IMR-90 (cell line): ENCODE results near the gene SIX4. TPM values are rescaled to one million over a fixed set of nuclear protein-coding genes. Genes with fewer than 3 reads are reported as not detected.
A peak's percentile ranks its signal among the peaks of the same experiment; 100 is the strongest.

Source experiments
- ATAC-seq: fragments of 200-7000 bp; cut with Tn5 transposase; 2 replicates; pipeline ENCODE4 v1.9.1; 2020; ENCODE audit warnings: low read depth, mild to moderate bottlenecking, moderate library complexity
- BruUV-seq: library from RNA; stranded (reverse); fragments of 400-500 nt; replicated peaks from 2 replicates; lab custom pipeline; 2021; lab: Mats Ljungman, UMichigan
- CTCF ChIA-PET: fragments of 300-600 bp; formaldehyde crosslinking; extraction: SDS; loops from one replicate; lab custom pipeline; 2021; ENCODE audit warnings: antibody characterized with exemption; lab: Yijun Ruan, JAX
- POLR2A ChIA-PET: fragments of 300-600 bp; sonication (Branson Sonifier 250); formaldehyde crosslinking; loops from one replicate; lab custom pipeline; 2022; ENCODE audit warnings: antibody characterized with exemption; ENCODE audit not compliant: unreplicated experiment; lab: Charles Lee
- DNase-seq: peaks from one replicate; pipeline ENCODE4 v3.0.0; 2013
- H2AFZ ChIP-seq: replicated peaks from 2 replicates; pipeline ENCODE3; 2013; ENCODE audit warnings: low read length, mild to moderate bottlenecking; ENCODE audit not compliant: poor library complexity
- H2AK5ac ChIP-seq: 2 replicates; pipeline ENCODE4 v1.6.1; 2013; ENCODE audit warnings: low read depth, low read length, inconsistent platforms
- H2AK9ac ChIP-seq: replicated peaks from 2 replicates; pipeline ENCODE3; 2013; ENCODE audit warnings: mild to moderate bottlenecking, low read depth, low read length, moderate library complexity; ENCODE audit not compliant: poor library complexity
- H2BK120ac ChIP-seq: 2 replicates; pipeline ENCODE4 v1.6.1; 2013; ENCODE audit warnings: low read depth, low read length, inconsistent platforms
- H2BK15ac ChIP-seq: 3 replicates; pipeline ENCODE4 v1.6.1; 2013; ENCODE audit warnings: low read depth, low read length, inconsistent platforms
- H2BK20ac ChIP-seq: 2 replicates; pipeline ENCODE4 v1.6.1; 2013; ENCODE audit warnings: low read depth, mild to moderate bottlenecking, inconsistent platforms, low read length, moderate library complexity
- H2BK5ac ChIP-seq: 2 replicates; pipeline ENCODE4 v1.6.1; 2013; ENCODE audit warnings: mild to moderate bottlenecking, low read depth, low read length, inconsistent platforms; ENCODE audit not compliant: poor library complexity, severe bottlenecking
- H3K14ac ChIP-seq: replicated peaks from 2 replicates; pipeline ENCODE4 v1.6.1; 2013; ENCODE audit warnings: low read depth, low read length, inconsistent platforms
- H3K18ac ChIP-seq: 2 replicates; pipeline ENCODE4 v1.6.1; 2013; ENCODE audit warnings: low read depth, low read length, control low read depth
- H3K23ac ChIP-seq: 2 replicates; pipeline ENCODE4 v1.6.1; 2013; ENCODE audit warnings: low read depth, low read length, inconsistent platforms
- H3K27ac ChIP-seq: 2 replicates; pipeline ENCODE4 v1.5.1; 2013; ENCODE audit warnings: mild to moderate bottlenecking, control low read depth, low read length; ENCODE audit not compliant: insufficient read depth
- H3K27me3 ChIP-seq: 2 replicates; pipeline ENCODE4 v1.6.1; 2013; ENCODE audit warnings: low read length; ENCODE audit not compliant: control insufficient read depth, insufficient read depth
- H3K36me3 ChIP-seq: 2 replicates; pipeline ENCODE4 v1.6.1; 2013; ENCODE audit warnings: low read length, mixed read lengths; ENCODE audit not compliant: control insufficient read depth, insufficient read depth
- H3K4ac ChIP-seq: 2 replicates; pipeline ENCODE4 v1.6.1; 2013; ENCODE audit warnings: low read depth, low read length, inconsistent platforms
- H3K4me1 ChIP-seq: 2 replicates; pipeline ENCODE4 v1.6.1; 2013; ENCODE audit warnings: low read length, mixed read lengths; ENCODE audit not compliant: control insufficient read depth, insufficient read depth
- H3K4me2 ChIP-seq: 2 replicates; pipeline ENCODE4 v1.6.1; 2013; ENCODE audit warnings: low read depth, mild to moderate bottlenecking, control low read depth, low read length, moderate library complexity
- H3K4me3 ChIP-seq: 2 replicates; pipeline ENCODE4 v1.5.1; 2013; ENCODE audit warnings: low read depth, mild to moderate bottlenecking, control low read depth, low read length, moderate library complexity; ENCODE audit not compliant: insufficient read depth
- H3K56ac ChIP-seq: 2 replicates; pipeline ENCODE4 v1.6.1; 2013; ENCODE audit warnings: low read length, inconsistent platforms; ENCODE audit not compliant: insufficient read depth; ENCODE audit errors: extremely low read depth
- H3K79me1 ChIP-seq, 2 experiments: 2 replicates each; pipeline ENCODE4 v1.6.1; 2013; ENCODE audit warnings: low read length in 2 of 2, inconsistent platforms in 1 of 2, low read depth in 1 of 2
- H3K9ac ChIP-seq: 2 replicates; pipeline ENCODE4 v1.6.1; 2013; ENCODE audit warnings: low read depth, low read length, control low read depth
- H3K9me1 ChIP-seq: 2 replicates; pipeline ENCODE4 v1.6.1; 2013; ENCODE audit warnings: low read length, inconsistent platforms; ENCODE audit not compliant: insufficient read depth
- H3K9me3 ChIP-seq: 2 replicates; pipeline ENCODE4 v1.6.1; 2013; ENCODE audit warnings: low read length; ENCODE audit not compliant: control insufficient read depth, insufficient read depth
- H4K20me1 ChIP-seq: 2 replicates; pipeline ENCODE4 v1.6.1; 2013; ENCODE audit warnings: low read length, inconsistent platforms; ENCODE audit not compliant: insufficient read depth
- H4K5ac ChIP-seq: 2 replicates; pipeline ENCODE4 v1.6.1; 2013; ENCODE audit warnings: mild to moderate bottlenecking, low read depth, low read length, control low read depth
- H4K8ac ChIP-seq, 2 experiments: 2 replicates each; pipeline ENCODE4 v1.6.1; 2013; ENCODE audit warnings: low read depth in 2 of 2, low read length in 2 of 2, control low read depth in 1 of 2, inconsistent platforms in 1 of 2
- H4K91ac ChIP-seq: 2 replicates; pipeline ENCODE4 v1.6.1; 2013; ENCODE audit warnings: low read depth, low read length, inconsistent platforms; ENCODE audit not compliant: insufficient read depth
- POLR2A ChIP-seq: IDR thresholded peaks from 2 replicates; pipeline ENCODE4 v1.6.1; 2012; ENCODE audit warnings: mild to moderate bottlenecking, low read depth, low read length
- RAD21 ChIP-seq: IDR thresholded peaks from 2 replicates; pipeline ENCODE4 v1.6.1; 2012; ENCODE audit warnings: low read length, improper control_type of control experiment
- WGBS, 2 experiments: methylation state at CpG; one replicate each; pipeline versions ENCODE4 v1.1.5 to v1.1.7; 2013; ENCODE audit warnings: missing lambda C conversion rate in 2 of 2; ENCODE audit not compliant: insufficient read length in 1 of 2; ENCODE audit errors: extremely low coverage in 2 of 2; 5-methylcytosine and 5-hydroxymethylcytosine counted together
- dilution Hi-C: fragments of 300-500 bp; cut with HindIII; formaldehyde crosslinking; loops from one replicate; pipeline ENCODE4 v1.14.3; 2018; ENCODE audit warnings: low sequenced_read_pairs; ENCODE audit not compliant: unreplicated experiment
- in situ Hi-C: fragments of 300-500 bp; cut with MboI; formaldehyde crosslinking; loops from 3 replicates; pipeline ENCODE4 v1.14.3; 2019; ENCODE audit warnings: low sequenced_read_pairs, inconsistent platforms, mixed read lengths
- intact Hi-C: fragments of 100-400 bp; cut with micrococcal nuclease; formaldehyde crosslinking; loops from 2 replicates; pipeline ENCODE4 v1.10.0; 2022
- polyA plus RNA-seq, 3 experiments: library from polyadenylated mRNA; depleted of rRNA; stranded (reverse); fragments of >200 nt; gene quantifications; 2 replicates each; pipeline ENCODE4 v1.2.3, GENCODE V29; 2012; ENCODE audit warnings: low replicate concordance in 1 of 3
- total RNA-seq: library from RNA; depleted of rRNA; stranded (reverse); fragments of >200 nt; gene quantifications from 2 replicates; pipeline ENCODE4 v1.2.3, GENCODE V29; 2012

SIX4 gene
- total and polyA plus RNA-seq, 2 of the 4 experiments (the other 2 are of a cell fraction): 7.1 to 42.7 TPM

GRCh38 chr14:60736494-60736893 is 12.3 kb upstream of the SIX4 start:
- peak; percentile 74 for ATAC-seq
- no peaks in the 10 kb centered on the region for H3K36me3 ChIP-seq
- peaks cover 3 to 22% of the 10 kb centered on the region in 2 experiments; a peak in 2 of 4 replicates for H3K79me1 ChIP-seq

More at GRCh38 chr14:60736494-60736893, 12.3 kb upstream of the SIX4 start:
- peak overlapping the region; percentile 76 for H2BK5ac ChIP-seq
- no peak overlapping the region for H3K23ac ChIP-seq
- dilution Hi-C loops: no loop called here
- peak overlapping the region; percentile 29; the same call in 1 of the 2 replicates for H3K4me3 ChIP-seq
- no peak overlapping the region for H2AFZ ChIP-seq
- no peak overlapping the region for H3K27ac ChIP-seq
- H2BK120ac ChIP-seq: no peak overlapping the region
- no peak overlapping the region for H3K4ac ChIP-seq
- TF ChIP-seq POLR2A (no peak), RAD21 (0 out of 2 replicates have a peak, but pooled peaks have one; percentile 7)
- H3K4me1 ChIP-seq: peaks cover 3% of the 10 kb centered on the region
- CTCF ChIA-PET: interaction anchor here (0.6 to 0.8 kb wide), 2 partner anchors 515 to 803 kb away, joined by 3 to 5 read pairs; no protein-coding TSS in a partner anchor
- no peak overlapping the region for H2BK20ac ChIP-seq
- no peak overlapping the region for H4K91ac ChIP-seq
- no peak overlapping the region for H4K8ac ChIP-seq
- intact Hi-C loops: loop anchor here (5.0 kb wide), 1 partner anchor 41 kb away; no protein-coding TSS in a partner anchor
- no peak overlapping the region for H3K14ac ChIP-seq
- no CpG with 5 or more reads among the region's 4 CpGs for WGBS, 2 experiments
- H2BK15ac ChIP-seq: no peak overlapping the region
- H3K9me1 ChIP-seq: no peaks in the 10 kb centered on the region; the same call in 1 of the 2 replicates
- no peak overlapping the region for H4K5ac ChIP-seq
- no peak overlapping the region for H3K56ac ChIP-seq
- peak overlapping the region; percentile 18; the same call in 1 of the 2 replicates for H3K9ac ChIP-seq
- H3K9me3 ChIP-seq: no peaks in the 10 kb centered on the region
- H4K20me1 ChIP-seq: peaks cover 11% of the 10 kb centered on the region; the same call in 1 of the 2 replicates
- no peak overlapping the region for H2AK5ac ChIP-seq
- in situ Hi-C loops: no loop called here
- POLR2A ChIA-PET: interaction anchor here (0.6 kb wide), 1 partner anchor 14 kb away, joined by 8 read pairs; no protein-coding TSS in a partner anchor
- no peak overlapping the region for H2AK9ac ChIP-seq
- DNase-seq: peak; percentile 80
- H3K27me3 ChIP-seq: no peaks in the 10 kb centered on the region
- BruUV-seq: no TSS peak
- no peak overlapping the region for H3K18ac ChIP-seq
- H3K4me2 ChIP-seq: peak overlapping the region; percentile 100
